Kasumi-1 (cell line): Measurements from ENCODE around the gene ATXN1.
A peak's percentile ranks its signal among the peaks of the same experiment; 100 is the strongest.

Experiments
- DNase-seq, 2 experiments: peaks; one replicate each; lab custom pipeline; 2025; lab: John Stamatoyannopoulos, UW

ATXN1 gene

DNA sequence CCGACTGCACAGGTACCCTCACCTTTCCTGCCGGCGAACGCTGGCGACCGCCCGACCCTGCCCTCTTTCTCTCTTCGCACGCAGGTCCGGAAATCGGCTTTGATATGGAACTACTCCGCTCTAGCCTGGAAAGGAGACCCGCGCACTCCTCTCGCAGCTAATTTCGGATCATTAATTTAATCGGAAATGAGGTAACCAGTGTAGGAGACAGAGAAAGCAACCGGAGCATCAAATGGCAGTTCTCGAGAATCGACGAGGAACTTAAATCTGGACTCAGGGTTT, 949 bp upstream of the ATXN1 start:
- peak; percentile 26 to 46 for DNase-seq

DNA sequence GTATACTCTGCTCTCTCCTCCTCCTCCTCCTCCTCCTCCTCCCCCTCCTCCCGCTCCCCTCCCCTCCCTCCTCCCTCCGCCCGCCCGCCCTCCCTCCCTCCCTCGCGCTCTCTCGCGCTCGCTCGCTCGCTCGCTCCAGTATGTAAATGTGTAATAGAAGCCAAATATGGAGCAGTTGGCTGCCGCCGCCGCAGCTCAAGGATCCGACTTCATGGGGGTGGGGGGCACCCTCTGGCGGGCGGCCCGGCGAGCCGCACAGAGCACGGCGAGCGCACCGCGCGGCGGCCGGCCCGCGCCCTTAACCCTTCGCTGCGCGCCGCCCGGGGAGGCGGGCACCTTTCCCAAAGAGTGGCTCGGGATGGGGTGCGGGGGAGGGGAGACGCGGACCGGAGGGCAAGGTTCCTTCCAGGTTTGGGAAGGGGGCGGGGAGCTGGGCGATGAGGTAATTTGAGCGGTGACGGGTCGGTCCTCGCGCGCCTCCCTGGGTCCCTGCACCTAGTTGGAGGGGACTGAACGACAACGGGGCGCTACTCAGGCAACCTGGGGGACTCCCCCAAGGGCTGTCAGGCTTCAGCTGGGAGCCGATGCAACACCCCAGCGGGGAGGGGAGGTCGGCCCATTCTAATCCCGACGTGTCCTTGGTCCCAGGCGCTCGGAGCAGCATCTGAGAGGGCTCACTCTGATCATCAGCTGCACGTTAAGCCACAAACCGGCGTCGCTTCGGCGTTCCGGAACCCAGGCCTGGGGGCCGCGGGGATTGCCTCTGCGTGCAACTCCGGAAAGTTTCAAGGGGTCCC, 409 bp upstream of the ATXN1 start:
- peak; percentile 79 to 86 for DNase-seq

DNA sequence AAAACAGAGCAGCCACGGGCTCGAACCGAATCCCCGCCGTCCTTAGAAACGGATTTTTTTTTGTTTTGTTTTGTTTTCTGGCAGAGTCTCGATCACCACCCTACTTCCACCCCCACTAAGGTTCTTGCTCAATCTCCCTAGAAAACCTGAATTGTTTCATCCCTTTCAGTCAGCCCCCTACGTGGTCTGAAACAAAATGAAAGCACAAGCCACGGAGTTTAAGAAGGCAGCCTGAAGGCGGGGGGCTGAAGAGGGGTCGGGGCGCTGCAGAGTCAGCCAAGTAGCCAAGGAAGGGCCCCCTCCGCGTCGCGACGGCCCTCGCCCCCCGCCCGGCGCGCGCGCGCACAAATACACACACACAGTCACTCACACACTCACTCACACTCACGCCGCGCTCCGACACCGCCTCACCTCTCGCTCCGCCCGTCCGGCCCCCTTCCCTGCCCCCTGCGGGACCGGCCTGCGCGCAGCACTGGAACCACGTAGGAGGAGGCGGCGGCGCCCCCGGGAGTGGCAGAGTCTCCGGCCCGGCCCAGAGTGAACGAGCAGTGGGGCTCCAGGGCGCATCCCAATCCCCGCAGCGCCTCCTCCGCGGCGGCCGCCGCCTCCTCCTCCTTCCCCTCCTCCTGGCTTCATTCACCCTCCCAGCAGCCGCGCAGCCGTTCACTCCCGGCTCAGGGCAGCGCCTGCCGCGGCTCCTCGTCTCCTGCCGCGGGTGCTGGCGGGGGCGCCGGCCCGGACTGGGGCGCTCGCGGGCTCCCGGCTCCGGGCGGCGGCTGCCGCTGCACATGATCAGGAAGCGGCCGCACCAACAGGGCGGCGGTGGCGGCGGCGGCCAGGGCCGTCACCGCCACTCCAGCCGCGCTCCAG, 1.4 kb downstream of the ATXN1 start:
- peak; percentile 64 to 66 for DNase-seq

DNA sequence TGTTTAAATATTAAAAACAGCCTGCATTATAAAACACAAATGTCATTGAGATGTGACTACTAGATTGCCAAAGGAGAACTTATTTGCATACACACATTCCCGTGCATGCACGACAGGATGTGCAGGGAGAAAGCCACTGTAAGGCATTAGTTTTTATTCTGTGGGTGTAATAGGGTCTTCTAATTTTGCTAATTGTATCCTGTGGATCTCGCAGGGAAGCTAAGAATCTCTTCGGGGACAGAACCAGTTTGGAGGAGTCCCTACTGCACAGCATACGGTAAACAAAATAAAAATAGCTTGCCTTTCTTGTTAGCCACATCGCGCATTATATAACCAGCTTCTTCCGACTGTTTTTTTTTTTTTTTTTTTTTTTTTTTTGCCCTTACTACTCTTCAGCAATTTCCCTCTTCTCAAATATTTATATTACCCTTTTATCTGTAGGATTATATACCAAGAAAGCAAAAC, 2.0 kb downstream of the ATXN1 start:
- no peak for DNase-seq

GRCh38 chr6:16758163-16758975, 2.9 kb downstream of the ATXN1 start:
- peak; percentile 36 to 37 for DNase-seq

DNA sequence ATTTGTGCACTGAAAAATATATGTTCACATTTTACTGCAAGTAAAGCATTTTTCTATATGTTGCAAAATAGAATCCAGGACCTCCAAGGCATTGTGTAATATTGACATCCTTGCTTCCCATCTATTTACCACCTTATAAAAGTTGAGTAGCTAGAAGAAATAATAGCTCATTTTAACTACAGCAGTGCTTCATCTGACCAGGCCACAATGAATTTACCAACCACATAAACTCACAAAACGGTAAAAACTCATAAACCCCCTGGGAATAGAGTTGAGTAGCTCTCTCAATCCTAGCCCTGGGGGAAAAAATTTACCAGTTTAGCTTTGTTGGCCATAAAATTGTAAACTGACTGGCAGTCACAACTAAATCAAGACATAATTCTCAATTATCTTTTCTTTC, 3.9 kb downstream of the ATXN1 start:
- no peak for DNase-seq

DNA sequence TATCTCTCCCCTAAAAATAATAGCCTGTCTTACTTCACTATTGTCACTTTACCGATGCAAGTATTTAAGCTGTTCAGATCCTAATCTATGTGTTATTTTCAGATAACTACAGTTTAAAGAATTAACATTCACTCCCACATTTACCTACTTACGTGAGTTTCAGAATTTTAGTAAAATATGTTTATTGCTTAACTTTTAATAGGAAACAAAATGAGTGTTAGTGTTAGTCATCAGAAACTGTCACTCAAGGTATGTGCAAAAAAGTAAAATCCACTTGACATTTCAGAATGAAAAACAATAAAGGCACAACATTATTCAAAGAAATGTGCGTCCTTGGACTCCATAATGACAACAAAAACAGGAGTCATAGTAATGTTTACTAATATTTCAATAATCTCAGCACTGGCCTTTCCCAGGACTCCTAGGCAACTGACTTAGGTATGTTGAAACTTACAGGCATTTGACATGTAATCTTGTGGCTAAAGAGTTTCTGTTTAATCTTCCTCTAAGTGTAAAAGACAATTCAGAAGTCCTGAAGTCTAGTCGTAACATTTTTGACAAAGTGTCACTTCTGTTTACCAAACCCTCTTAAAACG, 4.5 kb downstream of the ATXN1 start:
- DNase-seq: no peak

DNA sequence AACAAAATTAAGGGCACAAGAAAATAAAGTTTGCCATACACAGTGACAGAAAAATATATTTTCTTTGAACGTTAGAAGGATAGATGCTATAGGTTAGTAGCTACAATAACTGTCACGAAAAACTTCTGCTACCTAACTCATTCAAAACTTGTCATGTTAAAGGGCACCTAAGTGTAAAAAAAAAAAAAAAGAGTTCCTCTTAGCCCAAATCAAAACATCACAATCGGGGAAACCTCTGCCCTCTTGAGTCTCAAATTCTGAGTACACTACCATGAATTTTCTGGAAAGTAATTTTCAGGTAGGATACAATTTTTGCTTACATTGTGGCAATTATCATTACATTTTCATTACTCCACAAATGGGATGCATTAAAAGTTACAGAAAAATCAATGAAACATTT, 5.7 kb downstream of the ATXN1 start:
- no peak for DNase-seq

- no peak for DNase-seq
Measured at GRCh38 chr6:16754876-16755275, 6.4 kb downstream of the ATXN1 start.

GRCh38 chr6:16754274-16754673, 7.0 kb downstream of the ATXN1 start:
- DNase-seq: no peak

DNA sequence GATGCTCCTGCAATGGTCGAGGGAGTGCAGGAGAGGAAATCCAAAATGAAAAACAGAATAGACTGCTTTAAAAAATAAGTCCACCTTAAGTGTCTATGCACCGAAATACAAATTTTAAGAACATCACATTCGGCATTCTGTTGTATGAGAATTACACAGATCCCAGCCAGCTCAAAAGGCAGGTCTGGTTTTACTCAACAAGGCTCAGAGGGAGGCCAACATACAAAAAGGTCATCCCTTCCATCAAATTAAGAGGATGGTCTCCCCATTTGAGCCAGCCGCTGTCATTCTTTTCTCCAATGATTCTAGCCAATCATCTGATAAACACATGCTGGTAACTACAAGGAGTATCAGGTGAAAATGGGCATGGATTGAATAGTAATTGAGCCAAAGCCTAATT, 7.9 kb downstream of the ATXN1 start:
- DNase-seq: no peak

GRCh38 chr6:16752206-16752866, 8.9 kb downstream of the ATXN1 start:
- peak; percentile 93 to 95 for DNase-seq

DNA sequence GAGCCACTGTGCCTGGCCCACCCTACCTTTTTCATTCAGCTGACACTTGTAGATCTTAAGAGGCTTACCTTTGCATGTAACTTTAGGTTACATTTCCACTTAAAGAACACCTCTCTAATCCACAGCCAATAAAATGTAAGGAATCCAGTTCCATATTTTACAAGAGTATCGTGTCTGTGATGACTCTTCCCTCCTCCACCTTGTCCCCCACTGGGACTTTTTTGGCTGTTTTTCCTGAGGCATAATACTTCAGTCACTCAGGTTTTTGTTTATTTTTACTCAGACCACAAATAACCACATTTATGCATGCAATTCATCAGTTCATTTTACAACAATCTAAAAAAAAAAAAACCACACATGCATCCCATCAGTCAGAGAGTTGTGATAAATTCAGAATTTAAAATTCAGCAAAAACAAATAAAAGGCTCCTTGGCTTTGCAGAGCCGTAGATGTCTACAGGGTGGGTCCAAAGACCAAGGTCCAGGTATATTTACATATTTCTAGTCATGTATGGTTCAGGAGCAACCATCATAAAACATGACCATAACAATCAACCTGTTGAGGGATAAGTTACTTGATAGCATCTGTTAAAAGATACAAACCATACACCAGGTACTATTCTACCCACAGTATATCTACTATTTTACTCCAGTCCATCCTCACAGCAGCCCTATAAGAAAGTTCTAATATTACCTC, 9.9 kb downstream of the ATXN1 start:
- DNase-seq: no peak

GRCh38 chr6:16750566-16750965, 10.7 kb downstream of the ATXN1 start:
- DNase-seq: no peak

GRCh38 chr6:16749516-16750485, 11.5 kb downstream of the ATXN1 start:
- no peak for DNase-seq

DNA sequence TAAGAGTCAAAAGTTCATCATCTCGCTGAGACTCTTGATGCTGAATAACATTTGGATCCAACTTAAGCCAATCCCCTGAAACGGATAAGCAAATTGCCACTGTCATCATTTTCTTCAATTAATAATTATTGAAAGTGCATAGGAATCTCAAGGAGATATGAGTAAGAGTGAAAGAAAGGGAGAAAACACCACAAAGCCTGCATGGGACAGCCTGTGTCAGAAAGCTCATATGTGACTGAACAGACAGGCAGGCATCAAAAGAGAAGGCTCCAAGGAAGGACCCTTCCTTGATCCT, 13.3 kb downstream of the ATXN1 start:
- DNase-seq: no peak

GRCh38 chr6:16747232-16748024, 13.8 kb downstream of the ATXN1 start:
- DNase-seq: no peak

DNA sequence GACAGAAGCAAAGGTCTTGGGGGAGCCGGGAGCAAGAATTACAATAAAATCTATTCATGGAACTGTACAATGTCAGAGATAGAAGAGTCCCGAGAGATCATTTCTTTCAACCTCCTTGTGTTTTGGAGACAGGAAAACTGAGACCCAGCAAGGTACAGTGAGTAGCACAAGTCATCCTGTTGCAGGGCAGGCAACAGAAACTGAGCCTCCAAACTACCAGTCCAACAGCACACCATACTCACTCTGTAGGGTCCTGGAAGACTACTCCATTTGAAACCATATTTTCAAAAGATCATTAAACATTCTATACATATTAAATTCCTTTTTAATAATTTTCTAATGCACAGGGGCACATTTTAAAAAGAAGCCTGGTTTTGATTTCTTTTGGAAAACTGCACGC, 14.4 kb downstream of the ATXN1 start:
- DNase-seq: no peak

GRCh38 chr6:16746401-16746800, 14.9 kb downstream of the ATXN1 start:
- DNase-seq: no peak
